ENCODE measurements around the gene BAX. TPM values are rescaled to one million over a fixed set of nuclear protein-coding genes. Genes with fewer than 3 reads are reported as not detected.

Gene BAX
- total and polyA plus RNA-seq, 2 of the 13 experiments (the other 11 are each of a cell fraction or from before 2014, with no cell fraction given) = 139 to 176 TPM

DNA sequence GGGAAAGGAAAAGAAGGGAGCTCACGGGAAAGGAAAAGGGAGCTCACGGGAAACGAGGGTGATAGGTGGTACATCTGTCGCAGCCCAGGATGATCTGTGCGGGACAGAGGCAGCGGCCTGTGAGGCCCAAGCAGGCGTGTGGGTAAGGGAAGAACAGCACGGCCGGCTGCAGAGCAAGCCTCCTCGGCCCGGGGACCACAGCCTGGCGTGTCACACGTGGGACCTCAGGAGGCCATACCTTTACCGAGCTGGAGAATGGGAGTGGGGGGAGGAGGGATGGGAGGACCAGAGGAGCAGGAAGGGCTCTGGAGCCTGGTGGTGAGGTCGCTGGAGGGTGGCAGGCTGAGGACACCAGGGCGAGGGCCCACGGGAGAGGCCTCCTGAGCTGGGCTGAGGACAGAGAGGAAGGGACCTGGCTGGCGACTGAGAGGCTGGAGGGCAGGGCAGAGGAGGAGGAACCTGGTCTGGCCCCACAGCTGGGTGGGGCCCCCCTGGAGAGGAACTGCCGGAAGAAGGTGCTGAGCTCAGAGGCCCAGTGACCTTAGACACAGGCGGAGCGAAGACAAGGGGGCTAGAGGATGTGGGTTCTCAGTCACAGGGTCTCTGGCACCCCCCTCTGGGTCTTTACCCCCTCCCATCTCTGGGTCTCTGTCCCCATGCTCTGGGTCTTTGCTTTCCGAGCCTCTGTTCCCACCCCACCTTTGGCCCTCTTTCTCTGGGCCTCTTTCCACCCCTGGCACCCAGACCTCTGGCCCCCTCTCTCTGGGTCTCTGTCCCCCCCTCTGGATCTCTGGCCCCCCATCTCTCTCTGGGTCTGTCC lies 7.6 kb downstream of the BAX start (continued):
- TF ChIP-seq, protein P1, sequence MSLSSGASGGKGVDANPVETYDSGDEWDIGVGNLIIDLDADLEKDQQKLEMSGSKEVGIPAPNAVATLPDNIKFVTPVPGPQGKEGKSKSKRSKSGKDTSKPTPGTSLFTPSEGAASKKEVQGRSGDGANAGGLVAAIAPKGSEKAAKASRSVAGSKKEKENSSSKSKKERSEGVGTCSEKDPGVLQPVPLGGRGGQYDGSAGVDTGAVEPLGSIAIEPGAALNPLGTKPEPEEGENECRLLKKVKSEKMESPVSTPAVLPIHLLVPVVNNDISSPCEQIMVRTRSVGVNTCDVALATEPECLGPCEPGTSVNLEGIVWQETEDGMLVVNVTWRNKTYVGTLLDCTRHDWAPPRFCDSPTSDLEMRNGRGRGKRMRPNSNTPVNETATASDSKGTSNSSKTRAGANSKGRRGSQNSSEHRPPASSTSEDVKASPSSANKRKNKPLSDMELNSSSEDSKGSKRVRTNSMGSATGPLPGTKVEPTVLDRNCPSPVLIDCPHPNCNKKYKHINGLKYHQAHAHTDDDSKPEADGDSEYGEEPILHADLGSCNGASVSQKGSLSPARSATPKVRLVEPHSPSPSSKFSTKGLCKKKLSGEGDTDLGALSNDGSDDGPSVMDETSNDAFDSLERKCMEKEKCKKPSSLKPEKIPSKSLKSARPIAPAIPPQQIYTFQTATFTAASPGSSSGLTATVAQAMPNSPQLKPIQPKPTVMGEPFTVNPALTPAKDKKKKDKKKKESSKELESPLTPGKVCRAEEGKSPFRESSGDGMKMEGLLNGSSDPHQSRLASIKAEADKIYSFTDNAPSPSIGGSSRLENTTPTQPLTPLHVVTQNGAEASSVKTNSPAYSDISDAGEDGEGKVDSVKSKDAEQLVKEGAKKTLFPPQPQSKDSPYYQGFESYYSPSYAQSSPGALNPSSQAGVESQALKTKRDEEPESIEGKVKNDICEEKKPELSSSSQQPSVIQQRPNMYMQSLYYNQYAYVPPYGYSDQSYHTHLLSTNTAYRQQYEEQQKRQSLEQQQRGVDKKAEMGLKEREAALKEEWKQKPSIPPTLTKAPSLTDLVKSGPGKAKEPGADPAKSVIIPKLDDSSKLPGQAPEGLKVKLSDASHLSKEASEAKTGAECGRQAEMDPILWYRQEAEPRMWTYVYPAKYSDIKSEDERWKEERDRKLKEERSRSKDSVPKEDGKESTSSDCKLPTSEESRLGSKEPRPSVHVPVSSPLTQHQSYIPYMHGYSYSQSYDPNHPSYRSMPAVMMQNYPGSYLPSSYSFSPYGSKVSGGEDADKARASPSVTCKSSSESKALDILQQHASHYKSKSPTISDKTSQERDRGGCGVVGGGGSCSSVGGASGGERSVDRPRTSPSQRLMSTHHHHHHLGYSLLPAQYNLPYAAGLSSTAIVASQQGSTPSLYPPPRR (CRISPR knock-in tag; IDR thresholded peaks at IDR 0.05; ENCODE audit: borderline replicate concordance) = peak; percentile 66
- TF ChIP-seq, protein P2, sequence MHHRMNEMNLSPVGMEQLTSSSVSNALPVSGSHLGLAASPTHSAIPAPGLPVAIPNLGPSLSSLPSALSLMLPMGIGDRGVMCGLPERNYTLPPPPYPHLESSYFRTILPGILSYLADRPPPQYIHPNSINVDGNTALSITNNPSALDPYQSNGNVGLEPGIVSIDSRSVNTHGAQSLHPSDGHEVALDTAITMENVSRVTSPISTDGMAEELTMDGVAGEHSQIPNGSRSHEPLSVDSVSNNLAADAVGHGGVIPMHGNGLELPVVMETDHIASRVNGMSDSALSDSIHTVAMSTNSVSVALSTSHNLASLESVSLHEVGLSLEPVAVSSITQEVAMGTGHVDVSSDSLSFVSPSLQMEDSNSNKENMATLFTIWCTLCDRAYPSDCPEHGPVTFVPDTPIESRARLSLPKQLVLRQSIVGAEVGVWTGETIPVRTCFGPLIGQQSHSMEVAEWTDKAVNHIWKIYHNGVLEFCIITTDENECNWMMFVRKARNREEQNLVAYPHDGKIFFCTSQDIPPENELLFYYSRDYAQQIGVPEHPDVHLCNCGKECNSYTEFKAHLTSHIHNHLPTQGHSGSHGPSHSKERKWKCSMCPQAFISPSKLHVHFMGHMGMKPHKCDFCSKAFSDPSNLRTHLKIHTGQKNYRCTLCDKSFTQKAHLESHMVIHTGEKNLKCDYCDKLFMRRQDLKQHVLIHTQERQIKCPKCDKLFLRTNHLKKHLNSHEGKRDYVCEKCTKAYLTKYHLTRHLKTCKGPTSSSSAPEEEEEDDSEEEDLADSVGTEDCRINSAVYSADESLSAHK (CRISPR knock-in tag; IDR thresholded peaks at IDR 0.05; ENCODE audit: borderline replicate concordance) = no peak
- TF ChIP-seq ZNF24 (IDR thresholded peaks at IDR 0.05) (no peak), ZNF749 (CRISPR knock-in tag; IDR thresholded peaks at IDR 0.05; ENCODE audit: borderline replicate concordance) (peak; percentile 69; the same call in 1 of the 2 replicates), ZNF605 (CRISPR knock-in tag; IDR thresholded peaks at IDR 0.05) (peak; percentile 91; the same call in 1 of the 2 replicates), MAFF (IDR thresholded peaks at IDR 0.05; ENCODE audit: low read depth, low read length) (no peak), NCOA5 (CRISPR knock-in tag; IDR thresholded peaks at IDR 0.05) (no peak), RBM39 (IDR thresholded peaks at IDR 0.05; ENCODE audit: low read depth, low read length, poor library complexity, severe bottlenecking) (peak; percentile 88), ATF7-NPFF (CRISPR knock-in tag; IDR thresholded peaks at IDR 0.05; ENCODE audit: low read depth) (peak; percentile 80), FOSL2 (CRISPR knock-in tag; IDR thresholded peaks at IDR 0.05) (0 out of 2 replicates have a peak, but pooled peaks have one; percentile 39), NCOR1 (IDR thresholded peaks at IDR 0.05; ENCODE audit: borderline replicate concordance, low read length) (no peak), TAF15 (IDR thresholded peaks at IDR 0.05; ENCODE audit: low read depth, low read length, poor library complexity, severe bottlenecking) (peak; percentile 59), ETV6 (CRISPR knock-in tag; conservative IDR thresholded peaks at IDR 0.05) (no peak; the same call in 1 of the 2 replicates), ZNF296 (CRISPR knock-in tag; conservative IDR thresholded peaks at IDR 0.05) (no peak), ARNTL (CRISPR knock-in tag; IDR thresholded peaks at IDR 0.05) (no peak), ZNF143 (CRISPR knock-in tag; IDR thresholded peaks at IDR 0.05) (peak; percentile 42; the same call in 1 of the 2 replicates), WIZ (CRISPR knock-in tag; IDR thresholded peaks at IDR 0.05) (0 out of 2 replicates have a peak, but pooled peaks have one; percentile 50), IRX3 (CRISPR knock-in tag; IDR thresholded peaks at IDR 0.05; ENCODE audit: borderline replicate concordance, low read depth) (peak; percentile 74; the same call in 1 of the 2 replicates), KLF6 (CRISPR knock-in tag; IDR thresholded peaks at IDR 0.05) (peak; percentile 84), ZFP36L2 (CRISPR knock-in tag; IDR thresholded peaks at IDR 0.05) (0 out of 2 replicates have a peak, but pooled peaks have one; percentile 26)
- TF ChIP-seq, protein P3, sequence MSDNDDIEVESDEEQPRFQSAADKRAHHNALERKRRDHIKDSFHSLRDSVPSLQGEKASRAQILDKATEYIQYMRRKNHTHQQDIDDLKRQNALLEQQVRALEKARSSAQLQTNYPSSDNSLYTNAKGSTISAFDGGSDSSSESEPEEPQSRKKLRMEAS (IDR thresholded peaks at IDR 0.05) = peak; percentile 45; the same call in 1 of the 2 replicates
